OCI-LY3 (cell line): ENCODE data around the gene MLPH.

Source experiments
- EZH2phosphoT487 ChIP-seq: fragments of 200-600 bp; shearing (Covaris generic); IDR thresholded peaks from 2 replicates; pipeline ENCODE4 v1.6.1; 2018; ENCODE audit warnings: antibody characterized with exemption, mixed run types, low read depth
- TF ChIP-seq, protein P1 (sequence below): fragments of 200-600, 300-600 bp; sonication (generic); IDR thresholded peaks from 2 replicates; pipeline ENCODE4 v1.5.1; 2014; ENCODE audit warnings: antibody characterized with exemption, low read length, low read depth

DNA sequence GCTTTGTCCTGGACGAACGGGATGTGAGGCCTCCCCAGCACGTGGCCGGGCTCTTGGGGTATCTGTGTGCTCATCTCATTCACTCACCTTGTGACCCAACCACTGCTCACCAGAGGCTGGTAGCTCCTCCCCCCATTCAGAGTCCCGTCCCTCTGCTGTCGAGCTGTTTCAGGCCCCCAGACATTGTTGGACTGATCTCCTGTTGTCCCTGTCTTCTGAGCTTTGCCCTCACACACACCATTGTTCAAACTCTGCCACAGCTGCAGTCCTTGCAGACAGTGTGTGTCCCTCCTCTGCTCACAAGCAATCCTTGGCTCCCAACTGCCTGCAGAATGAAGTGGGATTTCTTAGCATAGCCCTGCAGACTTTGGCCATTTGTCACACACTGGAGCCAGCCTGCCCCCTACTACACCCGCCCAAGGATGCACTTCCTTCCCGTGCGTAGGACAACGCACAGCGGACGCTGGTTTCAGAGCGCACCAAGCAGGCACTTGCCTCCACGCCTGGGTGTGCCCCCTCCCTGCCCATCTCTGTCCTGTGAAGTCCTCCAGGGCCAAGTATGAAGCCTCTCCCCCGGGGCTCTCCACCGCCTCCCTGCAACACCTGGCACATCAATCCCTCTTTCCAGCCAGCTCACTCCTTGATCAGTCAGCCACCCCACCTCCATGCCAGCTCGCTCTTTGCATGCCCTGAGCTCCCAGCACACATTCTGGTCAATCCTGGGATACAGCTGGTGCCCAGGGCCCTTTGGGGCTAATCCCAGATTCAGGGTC, 62.8 kb downstream of the MLPH start:
- TF ChIP-seq, protein P1, sequence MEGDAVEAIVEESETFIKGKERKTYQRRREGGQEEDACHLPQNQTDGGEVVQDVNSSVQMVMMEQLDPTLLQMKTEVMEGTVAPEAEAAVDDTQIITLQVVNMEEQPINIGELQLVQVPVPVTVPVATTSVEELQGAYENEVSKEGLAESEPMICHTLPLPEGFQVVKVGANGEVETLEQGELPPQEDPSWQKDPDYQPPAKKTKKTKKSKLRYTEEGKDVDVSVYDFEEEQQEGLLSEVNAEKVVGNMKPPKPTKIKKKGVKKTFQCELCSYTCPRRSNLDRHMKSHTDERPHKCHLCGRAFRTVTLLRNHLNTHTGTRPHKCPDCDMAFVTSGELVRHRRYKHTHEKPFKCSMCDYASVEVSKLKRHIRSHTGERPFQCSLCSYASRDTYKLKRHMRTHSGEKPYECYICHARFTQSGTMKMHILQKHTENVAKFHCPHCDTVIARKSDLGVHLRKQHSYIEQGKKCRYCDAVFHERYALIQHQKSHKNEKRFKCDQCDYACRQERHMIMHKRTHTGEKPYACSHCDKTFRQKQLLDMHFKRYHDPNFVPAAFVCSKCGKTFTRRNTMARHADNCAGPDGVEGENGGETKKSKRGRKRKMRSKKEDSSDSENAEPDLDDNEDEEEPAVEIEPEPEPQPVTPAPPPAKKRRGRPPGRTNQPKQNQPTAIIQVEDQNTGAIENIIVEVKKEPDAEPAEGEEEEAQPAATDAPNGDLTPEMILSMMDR, result no peak
- no peak for TF ChIP-seq EZH2phosphoT487
